Measurements from ENCODE around the gene LMBRD1.
"Not testable (repeated sequence)": the region's sequence is repeated elsewhere in the genome, so short reads cannot be mapped to it uniquely, and the experiment has no call there.

Gene LMBRD1

DNA sequence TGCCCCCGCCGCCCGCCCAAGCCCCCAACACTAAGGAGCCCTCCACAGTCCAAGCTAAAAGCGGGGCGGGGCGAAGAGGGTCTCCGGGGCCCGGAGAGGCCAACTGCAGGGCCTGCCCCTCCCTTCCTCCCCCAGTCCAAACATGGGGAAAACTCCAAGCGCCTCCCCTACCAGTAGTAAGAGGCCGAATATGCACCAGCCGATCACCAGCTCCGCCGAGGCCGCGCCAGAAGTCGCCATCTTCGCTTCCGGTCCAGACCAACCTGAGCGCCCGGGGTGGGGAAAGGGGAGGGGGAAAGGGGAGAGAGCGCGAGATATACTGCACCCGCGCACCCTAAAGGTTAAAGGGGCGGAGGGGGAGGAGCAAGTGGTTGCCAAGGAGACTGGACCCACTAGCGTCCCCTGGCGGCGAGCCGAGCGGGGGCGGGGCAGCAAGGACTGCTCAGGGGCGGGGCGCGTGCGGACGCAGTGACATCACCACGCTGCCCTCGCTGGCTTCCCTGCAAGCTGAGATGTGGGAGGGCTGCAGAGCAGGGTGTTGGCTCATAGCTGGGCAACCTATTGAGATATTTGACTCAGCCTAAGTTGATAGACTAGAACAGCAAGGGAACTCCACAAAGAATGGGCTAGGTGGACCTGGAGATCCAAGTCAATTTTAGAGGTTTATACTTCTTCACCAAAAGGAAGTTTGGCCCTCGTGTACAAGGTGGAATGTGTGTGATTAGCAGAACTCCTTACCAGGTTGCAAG, at the start of gene LMBRD1:
Gene LMBRD1, minus strand, starts transcription at position 369 of the 749 bp plus-strand sequence. Its CDS starts 129 bp downstream, at position 240.
- TF ChIP-seq POLR2A (IDR thresholded peaks at IDR 0.05; ENCODE audit: low read depth, low read length): peak; percentile 6; the same call in 1 of the 2 replicates
- DNase-seq (ENCODE audit: insufficient read length, low spot score): peak; percentile 82
- peak; percentile 78 for FAIRE-seq

DNA sequence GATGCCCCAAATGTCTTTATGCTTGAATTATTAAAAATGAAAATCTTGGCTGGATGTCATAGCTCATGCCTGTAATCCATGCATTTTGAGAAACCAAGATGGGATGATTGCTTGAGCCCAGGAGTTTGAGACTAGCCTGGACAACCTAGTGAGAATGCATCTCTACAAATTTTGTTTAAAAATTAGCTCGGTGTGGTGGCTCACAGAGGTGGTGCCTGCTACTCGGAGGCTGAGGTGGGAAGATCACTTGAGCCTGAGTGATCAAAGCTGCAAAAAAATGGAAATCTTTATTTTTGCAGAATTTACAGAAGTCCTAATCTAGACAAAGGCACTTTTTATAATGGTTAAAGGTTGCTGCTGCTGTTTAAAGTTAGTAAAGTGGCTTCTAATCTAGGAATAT, 49.5 kb upstream of the LMBRD1 start:
- no peak for TF ChIP-seq POLR2A (IDR thresholded peaks at IDR 0.05; ENCODE audit: low read depth, low read length)
- FAIRE-seq (no peak), DNase-seq (ENCODE audit: insufficient read length, low spot score) (no peak)

GRCh38 chr6:69843189-69843588, 46.4 kb upstream of the LMBRD1 start:
- FAIRE-seq (no peak), DNase-seq (ENCODE audit: insufficient read length, low spot score) (no peak)
- no peak for TF ChIP-seq POLR2A (IDR thresholded peaks at IDR 0.05; ENCODE audit: low read depth, low read length)

GRCh38 chr6:69841862-69842261, 45.1 kb upstream of the LMBRD1 start:
- no peak for DNase-seq (ENCODE audit: insufficient read length, low spot score)
- TF ChIP-seq POLR2A (IDR thresholded peaks at IDR 0.05; ENCODE audit: low read depth, low read length): no peak
- FAIRE-seq: no peak

DNA sequence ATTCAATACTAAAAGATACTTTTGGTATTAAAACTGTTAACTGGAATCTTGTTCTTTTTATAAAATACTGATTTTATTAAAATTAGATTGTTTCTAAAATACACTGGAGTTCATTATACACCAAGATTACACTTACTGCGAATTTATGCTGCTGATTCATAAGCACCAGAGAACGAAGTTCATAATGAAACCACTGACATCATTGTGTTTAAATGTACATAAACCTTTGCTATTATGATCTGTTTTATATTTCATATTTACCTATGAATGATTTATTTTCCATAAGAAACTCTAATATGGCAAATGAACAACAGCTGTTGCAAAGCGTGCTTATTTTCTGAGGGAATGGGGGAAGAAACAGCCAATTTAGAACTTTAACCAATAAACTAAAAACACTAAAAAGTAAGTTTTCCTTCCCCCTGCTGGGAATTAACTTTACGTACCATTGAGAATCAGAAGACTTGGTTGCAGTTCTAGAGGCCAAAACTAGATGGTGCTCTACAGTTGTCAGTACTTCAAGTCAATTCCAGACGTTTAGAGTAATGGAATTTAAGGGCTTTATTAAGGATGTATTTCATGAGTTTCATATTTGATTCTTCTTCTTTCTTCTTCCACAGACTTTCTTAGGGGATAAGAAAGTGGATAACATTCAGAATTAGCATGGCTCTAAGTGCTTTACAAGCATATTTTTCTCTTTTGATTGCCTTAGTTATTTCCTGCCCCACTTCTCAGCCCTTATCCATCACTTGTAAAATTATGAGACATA, 38.8 kb upstream of the LMBRD1 start:
- peak; percentile 76 for FAIRE-seq
- TF ChIP-seq POLR2A (IDR thresholded peaks at IDR 0.05; ENCODE audit: low read depth, low read length): no peak
- DNase-seq (ENCODE audit: insufficient read length, low spot score): peak; percentile 1

- no peak for TF ChIP-seq POLR2A (IDR thresholded peaks at IDR 0.05; ENCODE audit: low read depth, low read length)
- no peak for FAIRE-seq
- DNase-seq (ENCODE audit: insufficient read length, low spot score): no peak
Observed at GRCh38 chr6:69832558-69832957, 35.7 kb upstream of the LMBRD1 start.

DNA sequence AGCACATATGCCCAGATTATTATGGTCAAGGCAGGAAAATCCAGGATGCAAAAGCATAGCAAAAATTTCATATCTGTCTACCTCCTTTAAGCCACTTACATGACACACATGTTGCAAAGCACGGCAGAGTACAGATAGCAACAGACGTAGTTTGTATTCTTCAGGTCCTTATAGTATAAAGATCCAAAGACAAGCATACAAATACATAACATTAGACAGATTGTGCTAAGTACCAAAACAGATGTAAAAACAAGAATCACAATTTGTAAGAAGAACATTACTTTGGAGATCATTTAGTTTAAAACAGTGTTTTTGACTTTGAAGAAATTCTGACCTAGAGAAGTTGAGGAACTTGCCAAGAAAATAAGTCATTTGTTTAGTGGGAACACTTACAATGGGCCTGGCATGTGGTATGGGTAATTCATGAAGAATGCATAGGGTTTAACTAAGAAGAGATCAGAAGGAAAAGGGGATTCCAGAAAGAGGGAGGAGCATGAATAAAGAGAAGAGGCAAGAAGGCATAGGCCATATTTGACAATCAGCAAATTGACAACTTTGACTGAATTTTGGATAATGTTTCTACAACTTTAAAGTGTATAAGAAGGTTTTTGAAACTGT, 30.6 kb upstream of the LMBRD1 start:
- DNase-seq (ENCODE audit: insufficient read length, low spot score): no peak
- FAIRE-seq: no peak
- no peak for TF ChIP-seq POLR2A (IDR thresholded peaks at IDR 0.05; ENCODE audit: low read depth, low read length)

- FAIRE-seq: no peak
- TF ChIP-seq POLR2A (IDR thresholded peaks at IDR 0.05; ENCODE audit: low read depth, low read length): no peak
- DNase-seq (ENCODE audit: insufficient read length, low spot score): no peak
Observed at GRCh38 chr6:69825904-69826303, 29.1 kb upstream of the LMBRD1 start.

- FAIRE-seq; DNase-seq (ENCODE audit: insufficient read length, low spot score): not testable (repeated sequence)
Observed at GRCh38 chr6:69824355-69824754, 27.5 kb upstream of the LMBRD1 start.

DNA sequence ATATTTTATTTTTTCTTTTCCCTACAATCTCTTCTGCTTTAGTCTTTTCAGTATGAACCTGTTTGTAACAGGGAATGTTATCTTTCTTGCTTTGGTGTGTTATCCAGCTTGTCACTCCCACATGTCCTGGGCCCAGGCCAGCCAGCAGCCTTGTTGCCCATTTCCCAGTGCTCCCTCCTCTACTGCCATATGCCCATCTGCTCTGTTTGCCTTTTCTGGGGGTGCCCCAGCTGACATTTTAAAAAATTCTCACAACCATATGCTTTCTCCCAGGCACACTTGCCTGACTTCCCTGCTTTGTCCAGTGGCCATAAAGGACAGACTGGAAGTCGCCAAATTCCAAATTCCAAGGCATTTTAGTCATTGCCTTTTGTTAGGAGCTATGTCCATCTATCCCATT, 23.6 kb upstream of the LMBRD1 start:
- no peak for TF ChIP-seq POLR2A (IDR thresholded peaks at IDR 0.05; ENCODE audit: low read depth, low read length)
- FAIRE-seq: no peak
- DNase-seq (ENCODE audit: insufficient read length, low spot score): no peak

- FAIRE-seq (no peak), DNase-seq (ENCODE audit: insufficient read length, low spot score) (no peak)
Observed at GRCh38 chr6:69820018-69820417, 23.2 kb upstream of the LMBRD1 start.

DNA sequence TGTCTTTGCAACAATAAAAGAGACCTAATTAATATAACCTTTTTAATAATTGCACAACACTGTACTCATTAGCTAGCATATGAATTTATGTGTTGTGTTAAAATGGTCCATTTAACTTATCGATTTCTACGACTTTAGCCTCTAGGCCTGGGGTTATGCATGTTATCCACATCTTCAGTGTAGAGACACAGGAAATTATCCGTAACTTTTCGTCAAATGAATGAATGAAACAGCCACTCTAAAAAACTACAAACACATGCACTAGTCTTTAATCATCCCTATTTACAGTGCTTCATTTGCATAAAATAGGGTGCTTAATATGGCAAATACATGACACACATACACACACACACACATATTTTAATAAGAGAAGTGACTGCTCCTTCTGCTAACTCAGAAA, 22.3 kb upstream of the LMBRD1 start:
- TF ChIP-seq POLR2A (IDR thresholded peaks at IDR 0.05; ENCODE audit: low read depth, low read length): no peak
- DNase-seq (ENCODE audit: insufficient read length, low spot score): no peak
- no peak for FAIRE-seq

More at GRCh38 chr6:69820018-69820417, 23.2 kb upstream of the LMBRD1 start:
- no peak for TF ChIP-seq POLR2A (IDR thresholded peaks at IDR 0.05; ENCODE audit: low read depth, low read length)

- no peak for FAIRE-seq
- no peak for DNase-seq (ENCODE audit: insufficient read length, low spot score)
- no peak for TF ChIP-seq POLR2A (IDR thresholded peaks at IDR 0.05; ENCODE audit: low read depth, low read length)
Observed at GRCh38 chr6:69818223-69818930, 21.6 kb upstream of the LMBRD1 start.

DNA sequence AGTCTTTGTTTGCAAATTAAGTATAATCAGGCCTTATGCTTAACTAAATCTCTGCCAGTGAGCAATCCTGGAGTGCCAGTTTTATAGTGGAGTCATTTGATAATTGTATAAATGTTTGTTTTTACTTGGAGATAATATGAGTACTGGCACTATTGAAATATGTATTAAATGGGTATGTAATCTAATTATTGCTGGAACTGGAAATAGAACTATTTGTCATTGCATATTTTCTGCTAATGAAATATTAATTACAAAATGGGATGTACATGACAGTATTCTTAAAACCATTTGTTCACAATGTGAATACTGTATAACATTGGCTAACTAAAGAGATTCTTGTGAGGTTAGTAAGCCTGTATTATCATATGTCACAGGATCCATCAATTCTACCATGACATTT, 20.5 kb upstream of the LMBRD1 start:
- DNase-seq (ENCODE audit: insufficient read length, low spot score) (no peak), FAIRE-seq (no peak)
- no peak for TF ChIP-seq POLR2A (IDR thresholded peaks at IDR 0.05; ENCODE audit: low read depth, low read length)

Measured in H54 (cell line).